HG03460 (cell line): ENCODE data around the gene DR1.
"Not testable (repeated sequence)": the region's sequence is repeated elsewhere in the genome, so short reads cannot be mapped to it uniquely, and the experiment has no call there.

ENCODE experiments used
- ATAC-seq: cut with Tn5 transposase; IDR thresholded peaks from one replicate; pipeline ENCODE4 v1.9.1; 2021; ENCODE audit not compliant: unreplicated experiment

The DR1 gene

GRCh38 chr1:93374334-93375106, 28.8 kb downstream of the DR1 start:
- ATAC-seq: no peak

- ATAC-seq: no peak
These were observed 38.9 kb downstream of the DR1 start for GRCh38 chr1:93384656-93385055.

GRCh38 chr1:93386268-93386667, 40.6 kb downstream of the DR1 start:
- ATAC-seq: not testable (repeated sequence)

- ATAC-seq: no peak
These were observed 48.8 kb downstream of the DR1 start for GRCh38 chr1:93394514-93394913.

- ATAC-seq: no peak
These were observed 49.5 kb downstream of the DR1 start for GRCh38 chr1:93395195-93395594.

GRCh38 chr1:93399781-93400180, 54.1 kb downstream of the DR1 start:
- ATAC-seq: no peak

GRCh38 chr1:93408203-93408602, 62.5 kb downstream of the DR1 start:
- no peak for ATAC-seq

- no peak for ATAC-seq
These were observed 65.3 kb downstream of the DR1 start for GRCh38 chr1:93411000-93411399.

- ATAC-seq: no peak
These were observed 69.0 kb downstream of the DR1 start for GRCh38 chr1:93414749-93415148.

- no peak for ATAC-seq
These were observed 69.6 kb downstream of the DR1 start for GRCh38 chr1:93415296-93415695.

GRCh38 chr1:93416183-93416582, 70.5 kb downstream of the DR1 start:
- ATAC-seq: no peak
